NCI-H128 (cell line): ENCODE data around the gene TNFRSF11A.

Experiments
- DNase-seq: peaks from one replicate; lab custom pipeline; 2025; ENCODE audit not compliant: unreplicated experiment; lab: John Stamatoyannopoulos, UW

The TNFRSF11A gene

GRCh38 chr18:62324917-62325805, at the start of gene TNFRSF11A:
Gene TNFRSF11A (plus strand): TSS chr18:62325310. CDS start chr18:62325353, 43 bp downstream.
- DNase-seq, result no peak

GRCh38 chr18:62277045-62277444, 48.1 kb upstream of the TNFRSF11A start:
- DNase-seq, result no peak

GRCh38 chr18:62279561-62279960, 45.5 kb upstream of the TNFRSF11A start:
- DNase-seq, result no peak

- DNase-seq, result no peak
Observed at GRCh38 chr18:62280058-62280457, 45.1 kb upstream of the TNFRSF11A start.

- no peak for DNase-seq
Observed at GRCh38 chr18:62280786-62281185, 44.3 kb upstream of the TNFRSF11A start.

- DNase-seq, result no peak
Observed at GRCh38 chr18:62281684-62282083, 43.4 kb upstream of the TNFRSF11A start.

GRCh38 chr18:62282188-62282629, 42.9 kb upstream of the TNFRSF11A start:
- DNase-seq, result no peak

GRCh38 chr18:62284637-62285036, 40.5 kb upstream of the TNFRSF11A start:
- no peak for DNase-seq

- DNase-seq, result no peak
Observed at GRCh38 chr18:62285281-62285680, 39.8 kb upstream of the TNFRSF11A start.

GRCh38 chr18:62287781-62288664, 37.1 kb upstream of the TNFRSF11A start:
- DNase-seq, result no peak

- DNase-seq, result no peak
Observed at GRCh38 chr18:62288665-62289008, 36.5 kb upstream of the TNFRSF11A start.

- DNase-seq, result no peak
Observed at GRCh38 chr18:62289047-62289446, 36.1 kb upstream of the TNFRSF11A start.

GRCh38 chr18:62294073-62294472, 31.0 kb upstream of the TNFRSF11A start:
- no peak for DNase-seq

- no peak for DNase-seq
Observed at GRCh38 chr18:62300359-62300963, 24.6 kb upstream of the TNFRSF11A start.

- DNase-seq, result no peak
Observed at GRCh38 chr18:62301322-62301721, 23.8 kb upstream of the TNFRSF11A start.

- no peak for DNase-seq
Observed at GRCh38 chr18:62312851-62313250, 12.3 kb upstream of the TNFRSF11A start.

GRCh38 chr18:62318228-62319180, 6.6 kb upstream of the TNFRSF11A start:
- DNase-seq, result no peak

GRCh38 chr18:62321201-62321600, 3.9 kb upstream of the TNFRSF11A start:
- no peak for DNase-seq

GRCh38 chr18:62323483-62324180, 1.5 kb upstream of the TNFRSF11A start:
- DNase-seq, result no peak
